Renal cortical epithelial cell (primary cell): Measurements from ENCODE around the gene LACC1. TPM values are rescaled to one million over a fixed set of nuclear protein-coding genes. Genes with fewer than 3 reads are reported as not detected.
A peak's percentile ranks its signal among the peaks of the same experiment; 100 is the strongest.

Experiments
- DNase-seq: peaks from one replicate; pipeline ENCODE4 v3.0.0-alpha.2; 2011; ENCODE audit warnings: low read depth
- total RNA-seq: library from RNA; depleted of rRNA; stranded (reverse); fragments of >200 nt; gene quantifications from 2 replicates; pipeline ENCODE4 v1.2.3, GENCODE V29; 2014

The LACC1 gene
- total RNA-seq, 1 donor from 2014 or later, result 16.4 TPM

GRCh38 chr13:43884222-43884621 lies 4.5 kb downstream of the LACC1 start:
- DNase-seq, result no peak

GRCh38 chr13:43894438-43894837 lies 14.7 kb downstream of the LACC1 start:
- DNase-seq, result peak; percentile 25

GRCh38 chr13:43895940-43896339 lies 16.2 kb downstream of the LACC1 start:
- no peak for DNase-seq

GRCh38 chr13:43905435-43906031 lies 25.8 kb downstream of the LACC1 start:
- peak; percentile 71 for DNase-seq

- peak; percentile 85 for DNase-seq
Observed at GRCh38 chr13:43908156-43909126, 28.7 kb downstream of the LACC1 start.

GRCh38 chr13:43910856-43911255 lies 31.2 kb downstream of the LACC1 start:
- no peak for DNase-seq

- DNase-seq, result peak; percentile 12
Observed at GRCh38 chr13:43911278-43911677, 31.6 kb downstream of the LACC1 start.

- DNase-seq, result no peak
Observed at GRCh38 chr13:43911871-43912270, 32.2 kb downstream of the LACC1 start.

- DNase-seq, result no peak
Observed at GRCh38 chr13:43915451-43915850, 35.7 kb downstream of the LACC1 start.

GRCh38 chr13:43916828-43917227 lies 37.1 kb downstream of the LACC1 start:
- DNase-seq, result peak; percentile 38

GRCh38 chr13:43918636-43919035 lies 38.9 kb downstream of the LACC1 start:
- no peak for DNase-seq

- DNase-seq, result no peak
Observed at GRCh38 chr13:43920965-43921674, 41.4 kb downstream of the LACC1 start.

GRCh38 chr13:43924549-43925245 lies 45.0 kb downstream of the LACC1 start:
- no peak for DNase-seq

- DNase-seq, result no peak
Observed at GRCh38 chr13:43929947-43930346, 50.2 kb downstream of the LACC1 start.

GRCh38 chr13:43933378-43933777 lies 53.7 kb downstream of the LACC1 start:
- DNase-seq, result no peak

GRCh38 chr13:43934273-43934672 lies 54.6 kb downstream of the LACC1 start:
- peak; percentile 65 for DNase-seq

- no peak for DNase-seq
Observed at GRCh38 chr13:43935878-43936277, 56.2 kb downstream of the LACC1 start.

- no peak for DNase-seq
Observed at GRCh38 chr13:43936647-43937046, 56.9 kb downstream of the LACC1 start.

- DNase-seq, result no peak
Observed at GRCh38 chr13:43937839-43938238, 58.1 kb downstream of the LACC1 start.

- no peak for DNase-seq
Observed at GRCh38 chr13:43938449-43938848, 58.7 kb downstream of the LACC1 start.

GRCh38 chr13:43939086-43939485 lies 59.4 kb downstream of the LACC1 start:
- DNase-seq, result no peak

GRCh38 chr13:43942286-43942685 lies 62.6 kb downstream of the LACC1 start:
- DNase-seq, result no peak
